ENCODE data around the gene CIDEA. TPM values are rescaled to one million over a fixed set of nuclear protein-coding genes. Genes with fewer than 3 reads are reported as not detected.

CIDEA gene
- total RNA-seq, 3 donors from 2014 or later: 32.4 to 461 (median 68.6) TPM

- no peak overlapping the region for H3K4me3 ChIP-seq
- intact Hi-C loops (cut with DNase I; ENCODE audit: low total_unique reads): no loop called here
- H3K36me3 ChIP-seq: no peaks in the 10 kb centered on the region
- no peaks in the 10 kb centered on the region for H3K27me3 ChIP-seq
- DNase-seq (ENCODE audit: low spot score in 2 of 2): no peak
- no peak for TF ChIP-seq POLR2A (IDR thresholded peaks at IDR 0.05)
- TF ChIP-seq POLR2AphosphoS5 (IDR thresholded peaks at IDR 0.05): no peak
- TF ChIP-seq, protein P1, sequence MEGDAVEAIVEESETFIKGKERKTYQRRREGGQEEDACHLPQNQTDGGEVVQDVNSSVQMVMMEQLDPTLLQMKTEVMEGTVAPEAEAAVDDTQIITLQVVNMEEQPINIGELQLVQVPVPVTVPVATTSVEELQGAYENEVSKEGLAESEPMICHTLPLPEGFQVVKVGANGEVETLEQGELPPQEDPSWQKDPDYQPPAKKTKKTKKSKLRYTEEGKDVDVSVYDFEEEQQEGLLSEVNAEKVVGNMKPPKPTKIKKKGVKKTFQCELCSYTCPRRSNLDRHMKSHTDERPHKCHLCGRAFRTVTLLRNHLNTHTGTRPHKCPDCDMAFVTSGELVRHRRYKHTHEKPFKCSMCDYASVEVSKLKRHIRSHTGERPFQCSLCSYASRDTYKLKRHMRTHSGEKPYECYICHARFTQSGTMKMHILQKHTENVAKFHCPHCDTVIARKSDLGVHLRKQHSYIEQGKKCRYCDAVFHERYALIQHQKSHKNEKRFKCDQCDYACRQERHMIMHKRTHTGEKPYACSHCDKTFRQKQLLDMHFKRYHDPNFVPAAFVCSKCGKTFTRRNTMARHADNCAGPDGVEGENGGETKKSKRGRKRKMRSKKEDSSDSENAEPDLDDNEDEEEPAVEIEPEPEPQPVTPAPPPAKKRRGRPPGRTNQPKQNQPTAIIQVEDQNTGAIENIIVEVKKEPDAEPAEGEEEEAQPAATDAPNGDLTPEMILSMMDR (IDR thresholded peaks at IDR 0.05): no peak
- H3K27ac ChIP-seq: no peak overlapping the region
- no peaks in the 10 kb centered on the region for H3K9me3 ChIP-seq
- H3K4me1 ChIP-seq: peaks cover 0 to 4% of the 10 kb centered on the region in 2 donors
These were observed 27.7 kb downstream of the CIDEA start for GRCh38 chr18:12281861-12282260.

DNA sequence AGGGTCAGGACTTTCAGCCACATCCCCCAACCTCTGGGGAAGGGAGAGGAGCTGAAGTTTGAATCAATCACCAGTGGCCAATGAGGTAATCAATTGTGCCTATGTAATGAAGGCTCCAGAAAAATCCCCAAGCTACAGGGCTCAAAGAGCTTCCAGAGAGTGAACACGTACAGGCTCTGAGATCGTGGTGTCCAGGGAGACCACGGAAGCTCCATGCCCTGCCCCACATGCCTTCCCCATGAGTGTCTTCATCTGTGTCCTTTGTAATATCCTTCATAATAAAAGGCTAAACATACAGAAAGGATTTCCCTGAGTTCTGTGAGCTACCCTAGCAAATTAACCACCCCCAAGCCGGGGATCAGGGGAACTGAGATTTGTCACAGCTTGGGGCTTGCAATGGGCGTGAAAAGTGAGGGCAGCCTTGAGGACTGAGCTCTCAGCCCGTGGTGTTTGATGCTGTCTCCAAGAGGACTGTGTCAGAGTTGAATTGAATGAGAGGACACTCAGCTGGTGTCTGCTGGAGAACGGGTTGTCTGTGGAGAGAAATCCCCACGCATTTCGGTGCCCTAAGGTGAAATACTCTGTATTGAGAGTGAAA lies 28.4 kb downstream of the CIDEA start:
- no peaks in the 10 kb centered on the region for H3K9me3 ChIP-seq
- intact Hi-C loops (cut with DNase I; ENCODE audit: low total_unique reads): no loop called here
- H3K27ac ChIP-seq: no peak overlapping the region
- H3K36me3 ChIP-seq: no peaks in the 10 kb centered on the region
- H3K4me1 ChIP-seq: peaks cover 0 to 4% of the 10 kb centered on the region in 2 donors
- no peak for DNase-seq (ENCODE audit: low spot score in 2 of 2)
- no peak overlapping the region for H3K4me3 ChIP-seq
- no peaks in the 10 kb centered on the region for H3K27me3 ChIP-seq
- TF ChIP-seq POLR2AphosphoS5 (IDR thresholded peaks at IDR 0.05) (no peak), POLR2A (IDR thresholded peaks at IDR 0.05) (no peak)
- TF ChIP-seq, protein P1 (IDR thresholded peaks at IDR 0.05): no peak

DNA sequence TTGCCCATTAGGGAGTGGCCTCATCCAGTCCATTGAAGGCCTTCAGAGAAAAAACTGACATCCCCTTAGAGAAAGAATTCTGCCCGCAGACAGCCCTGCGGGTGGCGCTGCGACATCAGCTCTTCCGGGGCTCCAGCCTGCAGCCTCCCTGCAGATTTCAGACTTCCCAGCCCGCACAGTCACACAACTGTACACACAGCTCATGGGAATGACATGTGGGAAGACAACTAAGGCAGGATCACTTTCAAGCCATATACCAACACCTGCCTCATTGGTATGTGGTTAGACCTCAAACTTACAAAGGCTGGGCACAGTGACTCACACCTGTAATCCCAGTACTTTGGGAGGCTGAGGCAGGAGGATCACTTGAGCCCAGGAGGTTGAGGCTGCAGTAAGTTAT lies 29.1 kb downstream of the CIDEA start:
- H3K9me3 ChIP-seq: no peaks in the 10 kb centered on the region
- intact Hi-C loops (cut with DNase I; ENCODE audit: low total_unique reads): no loop called here
- no peak for DNase-seq (ENCODE audit: low spot score in 2 of 2)
- no peak overlapping the region for H3K27ac ChIP-seq
- no peaks in the 10 kb centered on the region for H3K27me3 ChIP-seq
- peaks cover 0 to 4% of the 10 kb centered on the region in 2 donors for H3K4me1 ChIP-seq
- no peak overlapping the region for H3K4me3 ChIP-seq
- H3K36me3 ChIP-seq: no peaks in the 10 kb centered on the region
- TF ChIP-seq, protein P1 (IDR thresholded peaks at IDR 0.05): no peak
- no peak for TF ChIP-seq POLR2A (IDR thresholded peaks at IDR 0.05)
- no peak for TF ChIP-seq POLR2AphosphoS5 (IDR thresholded peaks at IDR 0.05)

GRCh38 chr18:12283666-12284065 lies 29.5 kb downstream of the CIDEA start:
- Histone ChIP-seq H3K27ac (no peak overlapping the region), H3K27me3 (no peaks in the 10 kb centered on the region), H3K4me3 (no peak overlapping the region), H3K36me3 (no peaks in the 10 kb centered on the region), H3K9me3 (no peaks in the 10 kb centered on the region), H3K4me1 (peaks cover 0 to 4% of the 10 kb centered on the region in 2 donors)
- intact Hi-C loops (cut with DNase I; ENCODE audit: low total_unique reads): no loop called here
- TF ChIP-seq, protein P1 (IDR thresholded peaks at IDR 0.05): no peak
- TF ChIP-seq POLR2A (IDR thresholded peaks at IDR 0.05): no peak
- DNase-seq (ENCODE audit: low spot score in 2 of 2): no peak

DNA sequence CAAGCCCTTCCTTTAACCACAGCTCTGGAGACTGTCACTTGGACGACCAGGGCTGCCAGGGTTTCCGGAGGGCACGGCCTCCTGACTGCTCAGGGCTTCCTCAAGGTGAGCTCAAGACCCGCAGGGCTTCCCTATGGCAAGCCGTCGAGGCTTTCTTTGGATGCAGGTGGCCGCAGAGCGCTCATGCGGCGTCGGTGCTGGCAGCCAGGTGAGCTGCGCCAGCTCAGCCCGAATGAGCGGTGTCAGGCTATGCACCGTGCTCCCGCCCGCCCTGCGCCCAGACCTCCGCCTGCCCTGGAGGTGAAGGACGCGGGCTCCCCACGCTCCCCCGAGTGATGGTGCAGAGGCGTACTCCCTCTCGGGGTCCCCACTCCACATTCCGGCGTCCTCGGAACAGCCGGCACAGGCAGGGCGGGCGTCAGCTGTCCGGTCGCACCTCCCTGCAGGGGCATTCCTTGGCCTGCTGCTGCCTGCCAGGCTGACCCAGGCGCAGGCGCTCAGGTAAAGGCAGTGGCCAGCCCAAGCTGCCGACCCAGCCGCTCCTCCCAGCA lies 33.0 kb downstream of the CIDEA start:
- Histone ChIP-seq H3K9me3 (no peaks in the 10 kb centered on the region), H3K27me3 (no peaks in the 10 kb centered on the region), H3K4me1 (peaks cover 0 to 5% of the 10 kb centered on the region in 2 donors), H3K36me3 (no peaks in the 10 kb centered on the region), H3K4me3 (peak overlapping the region; percentile 40 to 67 (median 52)), H3K27ac (peak overlapping the region; percentile 79 to 81)
- TF ChIP-seq, protein P1 (IDR thresholded peaks at IDR 0.05): no peak
- TF ChIP-seq POLR2AphosphoS5 (IDR thresholded peaks at IDR 0.05): no peak
- TF ChIP-seq POLR2A (IDR thresholded peaks at IDR 0.05): no peak
- peak in 1 of 2 donors; percentile 49 for DNase-seq (ENCODE audit: low spot score in 2 of 2)
- intact Hi-C loops (cut with DNase I; ENCODE audit: low total_unique reads): no loop called here

Measured in breast epithelium (tissue), 4 donors.